IMR-90 (cell line): ENCODE data around the gene PFDN6. TPM values are rescaled to one million over a fixed set of nuclear protein-coding genes. Genes with fewer than 3 reads are reported as not detected.

Experiments
- ATAC-seq: fragments of 200-7000 bp; cut with Tn5 transposase; 2 replicates; pipeline ENCODE4 v1.9.1; 2020; ENCODE audit warnings: low read depth, mild to moderate bottlenecking, moderate library complexity
- BruUV-seq: library from RNA; stranded (reverse); fragments of 400-500 nt; replicated peaks from 2 replicates; lab custom pipeline; 2021; lab: Mats Ljungman, UMichigan
- CTCF ChIA-PET: fragments of 300-600 bp; formaldehyde crosslinking; extraction: SDS; loops from one replicate; lab custom pipeline; 2021; ENCODE audit warnings: antibody characterized with exemption; lab: Yijun Ruan, JAX
- POLR2A ChIA-PET: fragments of 300-600 bp; sonication (Branson Sonifier 250); formaldehyde crosslinking; loops from one replicate; lab custom pipeline; 2022; ENCODE audit warnings: antibody characterized with exemption; ENCODE audit not compliant: unreplicated experiment; lab: Charles Lee
- DNase-seq: peaks from one replicate; pipeline ENCODE4 v3.0.0; 2013
- H2AFZ ChIP-seq: replicated peaks from 2 replicates; pipeline ENCODE3; 2013; ENCODE audit warnings: low read length, mild to moderate bottlenecking; ENCODE audit not compliant: poor library complexity
- H2AK5ac ChIP-seq: 2 replicates; pipeline ENCODE4 v1.6.1; 2013; ENCODE audit warnings: low read depth, low read length, inconsistent platforms
- H2AK9ac ChIP-seq: replicated peaks from 2 replicates; pipeline ENCODE3; 2013; ENCODE audit warnings: mild to moderate bottlenecking, low read depth, low read length, moderate library complexity; ENCODE audit not compliant: poor library complexity
- H2BK120ac ChIP-seq: 2 replicates; pipeline ENCODE4 v1.6.1; 2013; ENCODE audit warnings: low read depth, low read length, inconsistent platforms
- H2BK15ac ChIP-seq: 3 replicates; pipeline ENCODE4 v1.6.1; 2013; ENCODE audit warnings: low read depth, low read length, inconsistent platforms
- H2BK20ac ChIP-seq: 2 replicates; pipeline ENCODE4 v1.6.1; 2013; ENCODE audit warnings: low read depth, mild to moderate bottlenecking, inconsistent platforms, low read length, moderate library complexity
- H2BK5ac ChIP-seq: 2 replicates; pipeline ENCODE4 v1.6.1; 2013; ENCODE audit warnings: mild to moderate bottlenecking, low read depth, low read length, inconsistent platforms; ENCODE audit not compliant: poor library complexity, severe bottlenecking
- H3K14ac ChIP-seq: replicated peaks from 2 replicates; pipeline ENCODE4 v1.6.1; 2013; ENCODE audit warnings: low read depth, low read length, inconsistent platforms
- H3K18ac ChIP-seq: 2 replicates; pipeline ENCODE4 v1.6.1; 2013; ENCODE audit warnings: low read depth, low read length, control low read depth
- H3K23ac ChIP-seq: 2 replicates; pipeline ENCODE4 v1.6.1; 2013; ENCODE audit warnings: low read depth, low read length, inconsistent platforms
- H3K27ac ChIP-seq: 2 replicates; pipeline ENCODE4 v1.5.1; 2013; ENCODE audit warnings: mild to moderate bottlenecking, control low read depth, low read length; ENCODE audit not compliant: insufficient read depth
- H3K27me3 ChIP-seq: 2 replicates; pipeline ENCODE4 v1.6.1; 2013; ENCODE audit warnings: low read length; ENCODE audit not compliant: control insufficient read depth, insufficient read depth
- H3K36me3 ChIP-seq: 2 replicates; pipeline ENCODE4 v1.6.1; 2013; ENCODE audit warnings: low read length, mixed read lengths; ENCODE audit not compliant: control insufficient read depth, insufficient read depth
- H3K4ac ChIP-seq: 2 replicates; pipeline ENCODE4 v1.6.1; 2013; ENCODE audit warnings: low read depth, low read length, inconsistent platforms
- H3K4me1 ChIP-seq: 2 replicates; pipeline ENCODE4 v1.6.1; 2013; ENCODE audit warnings: low read length, mixed read lengths; ENCODE audit not compliant: control insufficient read depth, insufficient read depth
- H3K4me2 ChIP-seq: 2 replicates; pipeline ENCODE4 v1.6.1; 2013; ENCODE audit warnings: low read depth, mild to moderate bottlenecking, control low read depth, low read length, moderate library complexity
- H3K4me3 ChIP-seq: 2 replicates; pipeline ENCODE4 v1.5.1; 2013; ENCODE audit warnings: low read depth, mild to moderate bottlenecking, control low read depth, low read length, moderate library complexity; ENCODE audit not compliant: insufficient read depth
- H3K56ac ChIP-seq: 2 replicates; pipeline ENCODE4 v1.6.1; 2013; ENCODE audit warnings: low read length, inconsistent platforms; ENCODE audit not compliant: insufficient read depth; ENCODE audit errors: extremely low read depth
- H3K79me1 ChIP-seq, 2 experiments: 2 replicates each; pipeline ENCODE4 v1.6.1; 2013; ENCODE audit warnings: low read length in 2 of 2, inconsistent platforms in 1 of 2, low read depth in 1 of 2
- H3K9ac ChIP-seq: 2 replicates; pipeline ENCODE4 v1.6.1; 2013; ENCODE audit warnings: low read depth, low read length, control low read depth
- H3K9me1 ChIP-seq: 2 replicates; pipeline ENCODE4 v1.6.1; 2013; ENCODE audit warnings: low read length, inconsistent platforms; ENCODE audit not compliant: insufficient read depth
- H3K9me3 ChIP-seq: 2 replicates; pipeline ENCODE4 v1.6.1; 2013; ENCODE audit warnings: low read length; ENCODE audit not compliant: control insufficient read depth, insufficient read depth
- H4K20me1 ChIP-seq: 2 replicates; pipeline ENCODE4 v1.6.1; 2013; ENCODE audit warnings: low read length, inconsistent platforms; ENCODE audit not compliant: insufficient read depth
- H4K5ac ChIP-seq: 2 replicates; pipeline ENCODE4 v1.6.1; 2013; ENCODE audit warnings: mild to moderate bottlenecking, low read depth, low read length, control low read depth
- H4K8ac ChIP-seq, 2 experiments: 2 replicates each; pipeline ENCODE4 v1.6.1; 2013; ENCODE audit warnings: low read depth in 2 of 2, low read length in 2 of 2, control low read depth in 1 of 2, inconsistent platforms in 1 of 2
- H4K91ac ChIP-seq: 2 replicates; pipeline ENCODE4 v1.6.1; 2013; ENCODE audit warnings: low read depth, low read length, inconsistent platforms; ENCODE audit not compliant: insufficient read depth
- CEBPB ChIP-seq: IDR thresholded peaks from 2 replicates; pipeline ENCODE4 v1.6.1; 2012; ENCODE audit warnings: low read depth, low read length, improper control_type of control experiment
- CHD1 ChIP-seq: IDR thresholded peaks from 2 replicates; pipeline ENCODE4 v1.6.1; 2012; ENCODE audit warnings: low read depth, low read length, improper control_type of control experiment
- ELK1 ChIP-seq: fragments of 150-350 bp; IDR thresholded peaks from 2 replicates; pipeline ENCODE4 v1.6.1; 2016; ENCODE audit warnings: low read depth, mild to moderate bottlenecking, low read length, moderate library complexity, borderline replicate concordance
- MAZ ChIP-seq: IDR thresholded peaks from 2 replicates; pipeline ENCODE4 v1.6.1; 2012; ENCODE audit warnings: low read depth, mild to moderate bottlenecking, low read length, improper control_type of control experiment, moderate library complexity, borderline replicate concordance
- MXI1 ChIP-seq: IDR thresholded peaks from 2 replicates; pipeline ENCODE4 v1.6.1; 2012; ENCODE audit warnings: low read depth, mild to moderate bottlenecking, low read length, moderate library complexity, borderline replicate concordance
- POLR2A ChIP-seq: IDR thresholded peaks from 2 replicates; pipeline ENCODE4 v1.6.1; 2012; ENCODE audit warnings: mild to moderate bottlenecking, low read depth, low read length
- RCOR1 ChIP-seq: IDR thresholded peaks from 2 replicates; pipeline ENCODE4 v1.6.1; 2012; ENCODE audit warnings: mild to moderate bottlenecking, low read length, improper control_type of control experiment; ENCODE audit not compliant: insufficient replicate concordance
- RFX5 ChIP-seq: IDR thresholded peaks from 2 replicates; pipeline ENCODE4 v1.8.0; 2012; ENCODE audit warnings: low read depth, mild to moderate bottlenecking, low read length, moderate library complexity
- USF2 ChIP-seq: fragments of 150-350 bp; IDR thresholded peaks from 2 replicates; pipeline ENCODE4 v1.6.1; 2017; ENCODE audit warnings: mild to moderate bottlenecking, antibody characterized with exemption, low read length, low read depth
- WGBS, 2 experiments: methylation state at CpG; one replicate each; pipeline versions ENCODE4 v1.1.5 to v1.1.7; 2013; ENCODE audit warnings: missing lambda C conversion rate in 2 of 2; ENCODE audit not compliant: insufficient read length in 1 of 2; ENCODE audit errors: extremely low coverage in 2 of 2; 5-methylcytosine and 5-hydroxymethylcytosine counted together
- dilution Hi-C: fragments of 300-500 bp; cut with HindIII; formaldehyde crosslinking; loops from one replicate; pipeline ENCODE4 v1.14.3; 2018; ENCODE audit warnings: low sequenced_read_pairs; ENCODE audit not compliant: unreplicated experiment
- in situ Hi-C: fragments of 300-500 bp; cut with MboI; formaldehyde crosslinking; loops from 3 replicates; pipeline ENCODE4 v1.14.3; 2019; ENCODE audit warnings: low sequenced_read_pairs, inconsistent platforms, mixed read lengths
- intact Hi-C: fragments of 100-400 bp; cut with micrococcal nuclease; formaldehyde crosslinking; loops from 2 replicates; pipeline ENCODE4 v1.10.0; 2022
- polyA plus RNA-seq, 3 experiments: library from polyadenylated mRNA; depleted of rRNA; stranded (reverse); fragments of >200 nt; gene quantifications; 2 replicates each; pipeline ENCODE4 v1.2.3, GENCODE V29; 2012; ENCODE audit warnings: low replicate concordance in 1 of 3
- total RNA-seq: library from RNA; depleted of rRNA; stranded (reverse); fragments of >200 nt; gene quantifications from 2 replicates; pipeline ENCODE4 v1.2.3, GENCODE V29; 2012
- TF ChIP-seq, protein P1 (sequence below): conservative IDR thresholded peaks from 2 replicates; pipeline ENCODE4 v1.5.1; 2012; ENCODE audit warnings: mild to moderate bottlenecking, low read depth, low read length, improper control_type of control experiment

The PFDN6 gene
- total and polyA plus RNA-seq, 2 of the 4 experiments (the other 2 are of a cell fraction): 24.4 to 92.1 TPM

DNA sequence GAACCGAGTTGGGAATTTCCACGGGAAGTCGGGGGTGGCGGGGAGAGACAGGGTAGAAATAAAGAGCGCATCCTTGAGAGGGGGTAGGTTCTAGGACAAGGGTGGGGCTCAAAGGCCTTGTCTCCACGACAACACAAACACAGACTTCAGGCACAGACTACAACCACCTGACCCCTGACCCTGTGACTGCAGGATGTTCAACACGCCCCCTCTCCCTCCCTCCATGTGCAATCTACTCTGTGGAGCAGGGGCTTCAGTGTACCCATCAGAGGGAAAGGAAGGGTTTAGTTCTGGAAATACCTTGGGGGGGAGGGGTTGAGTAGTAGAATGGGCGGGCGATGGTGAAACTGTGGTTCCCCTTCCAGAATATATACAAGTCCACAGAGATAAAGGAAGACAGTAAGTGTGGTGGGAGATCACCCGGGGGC is 25.1 kb downstream of the PFDN6 start:
- Histone ChIP-seq H4K8ac (peak overlapping the region; percentile 79 to 96), H2BK15ac (peak overlapping the region; percentile 53; the same call in 2 of the 3 replicates), H2BK20ac (peak overlapping the region; percentile 68), H3K9me1 (peaks cover 12% of the 10 kb centered on the region), H4K20me1 (peaks cover 17% of the 10 kb centered on the region), H3K4ac (peak overlapping the region; percentile 98), H2AK5ac (peak overlapping the region; percentile 98), H3K36me3 (peaks cover 13% of the 10 kb centered on the region), H2AFZ (peak overlapping the region; percentile 96), H3K14ac (peak overlapping the region; percentile 93), H2AK9ac (peak overlapping the region; percentile 99), H3K23ac (peak overlapping the region; percentile 94), H3K9ac (peak overlapping the region; percentile 96), H4K91ac (peak overlapping the region; percentile 92), H4K5ac (peak overlapping the region; percentile 36), H3K4me2 (peak overlapping the region; percentile 78), H3K18ac (peak overlapping the region; percentile 15), H3K79me1 (peaks cover 29 to 80% of the 10 kb centered on the region in 2 experiments; a peak in 3 of 4 replicates), H3K27ac (peak overlapping the region; percentile 97), H3K4me1 (peaks cover 20% of the 10 kb centered on the region), H2BK120ac (peak overlapping the region; percentile 86), H3K4me3 (peak overlapping the region; percentile 64), H2BK5ac (peak overlapping the region; percentile 95), H3K56ac (peak overlapping the region; percentile 94), H3K27me3 (no peaks in the 10 kb centered on the region), H3K9me3 (no peaks in the 10 kb centered on the region)
- CTCF ChIA-PET: no interaction called here
- ATAC-seq (peak; percentile 4), DNase-seq (peak; percentile 86)
- no CpG with 5 or more reads among the region's 10 CpGs for WGBS, 2 experiments
- POLR2A ChIA-PET: no interaction called here
- intact Hi-C loops: loop anchor here (5.0 kb wide), 1 partner anchor 103 kb away; the partner anchor contains the start of gene CUTA
- BruUV-seq: no TSS peak
- no peak for TF ChIP-seq CHD1
- no peak for TF ChIP-seq RCOR1
- 0 out of 2 replicates have a peak, but pooled peaks have one; percentile 26 for TF ChIP-seq USF2
- no peak for TF ChIP-seq RFX5
- TF ChIP-seq, protein P1, sequence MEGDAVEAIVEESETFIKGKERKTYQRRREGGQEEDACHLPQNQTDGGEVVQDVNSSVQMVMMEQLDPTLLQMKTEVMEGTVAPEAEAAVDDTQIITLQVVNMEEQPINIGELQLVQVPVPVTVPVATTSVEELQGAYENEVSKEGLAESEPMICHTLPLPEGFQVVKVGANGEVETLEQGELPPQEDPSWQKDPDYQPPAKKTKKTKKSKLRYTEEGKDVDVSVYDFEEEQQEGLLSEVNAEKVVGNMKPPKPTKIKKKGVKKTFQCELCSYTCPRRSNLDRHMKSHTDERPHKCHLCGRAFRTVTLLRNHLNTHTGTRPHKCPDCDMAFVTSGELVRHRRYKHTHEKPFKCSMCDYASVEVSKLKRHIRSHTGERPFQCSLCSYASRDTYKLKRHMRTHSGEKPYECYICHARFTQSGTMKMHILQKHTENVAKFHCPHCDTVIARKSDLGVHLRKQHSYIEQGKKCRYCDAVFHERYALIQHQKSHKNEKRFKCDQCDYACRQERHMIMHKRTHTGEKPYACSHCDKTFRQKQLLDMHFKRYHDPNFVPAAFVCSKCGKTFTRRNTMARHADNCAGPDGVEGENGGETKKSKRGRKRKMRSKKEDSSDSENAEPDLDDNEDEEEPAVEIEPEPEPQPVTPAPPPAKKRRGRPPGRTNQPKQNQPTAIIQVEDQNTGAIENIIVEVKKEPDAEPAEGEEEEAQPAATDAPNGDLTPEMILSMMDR: no peak
- no peak for TF ChIP-seq POLR2A
- no peak for TF ChIP-seq CEBPB
- TF ChIP-seq ELK1: no peak
- TF ChIP-seq MAZ: peak; percentile 26; the same call in 1 of the 2 replicates
- no peak for TF ChIP-seq MXI1
- in situ Hi-C loops: no loop called here
- dilution Hi-C loops: no loop called here
